Bronchial epithelial cell (primary cell): ENCODE results near the gene RELL2. TPM values are rescaled to one million over a fixed set of nuclear protein-coding genes. Genes with fewer than 3 reads are reported as not detected.

ENCODE experiments used
- DNase-seq: peaks from one replicate; pipeline ENCODE4 v3.0.0-alpha.2; 2010; ENCODE audit warnings: low read depth
- FAIRE-seq: peaks from 2 replicates; lab custom pipeline; 2011; peaks lifted over from hg19 to GRCh38; lab: Jason Lieb, UNC
- H3K27me3 ChIP-seq: 2 replicates; pipeline ENCODE4 v1.5.1; 2011; ENCODE audit warnings: low read length; ENCODE audit not compliant: control insufficient read depth, insufficient read depth
- H3K36me3 ChIP-seq: 2 replicates; pipeline ENCODE4 v1.5.1; 2011; ENCODE audit warnings: low read length; ENCODE audit not compliant: control insufficient read depth, insufficient read depth
- H3K4me3 ChIP-seq: 2 replicates; pipeline ENCODE4 v1.5.1; 2011; ENCODE audit warnings: mild to moderate bottlenecking, low read depth, low read length, control low read depth
- total RNA-seq: library from RNA; depleted of rRNA; stranded (reverse); fragments of >200 nt; gene quantifications from 2 replicates; pipeline ENCODE4 v1.2.1, GENCODE V29; 2014
- TF ChIP-seq, protein P1 (sequence below): IDR thresholded peaks from 2 replicates; pipeline ENCODE4 v1.5.1; 2011; ENCODE audit warnings: mild to moderate bottlenecking, moderate library complexity, low read length, control low read depth, inconsistent platforms; ENCODE audit not compliant: insufficient read depth, severe bottlenecking

Gene RELL2
- total RNA-seq, 1 donor from 2014 or later, result 16.6 TPM

DNA sequence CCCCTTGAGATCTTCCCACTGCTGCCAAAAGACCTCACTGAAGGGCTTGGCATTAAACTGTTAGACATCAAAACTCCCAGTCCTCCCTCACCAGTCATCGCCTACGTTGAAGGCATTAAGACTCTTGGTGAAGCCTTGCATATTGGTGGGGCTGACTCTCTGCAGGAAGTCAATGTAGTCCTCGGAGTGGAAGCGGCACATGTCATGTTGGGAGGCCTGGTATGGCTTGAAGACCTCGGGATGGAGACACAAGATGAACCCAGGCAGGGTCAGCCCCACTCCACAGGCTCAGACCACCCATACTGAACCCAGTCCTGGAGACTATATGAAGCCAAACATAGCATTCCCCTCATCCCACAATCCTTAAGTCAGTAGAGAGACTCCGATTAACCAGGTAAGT lies 2.1 kb upstream of the RELL2 start:
- DNase-seq (no peak), FAIRE-seq (no peak)
- no peak overlapping the region for H3K4me3 ChIP-seq
- peaks cover 6% of the 10 kb centered on the region for H3K36me3 ChIP-seq
- TF ChIP-seq, protein P1, sequence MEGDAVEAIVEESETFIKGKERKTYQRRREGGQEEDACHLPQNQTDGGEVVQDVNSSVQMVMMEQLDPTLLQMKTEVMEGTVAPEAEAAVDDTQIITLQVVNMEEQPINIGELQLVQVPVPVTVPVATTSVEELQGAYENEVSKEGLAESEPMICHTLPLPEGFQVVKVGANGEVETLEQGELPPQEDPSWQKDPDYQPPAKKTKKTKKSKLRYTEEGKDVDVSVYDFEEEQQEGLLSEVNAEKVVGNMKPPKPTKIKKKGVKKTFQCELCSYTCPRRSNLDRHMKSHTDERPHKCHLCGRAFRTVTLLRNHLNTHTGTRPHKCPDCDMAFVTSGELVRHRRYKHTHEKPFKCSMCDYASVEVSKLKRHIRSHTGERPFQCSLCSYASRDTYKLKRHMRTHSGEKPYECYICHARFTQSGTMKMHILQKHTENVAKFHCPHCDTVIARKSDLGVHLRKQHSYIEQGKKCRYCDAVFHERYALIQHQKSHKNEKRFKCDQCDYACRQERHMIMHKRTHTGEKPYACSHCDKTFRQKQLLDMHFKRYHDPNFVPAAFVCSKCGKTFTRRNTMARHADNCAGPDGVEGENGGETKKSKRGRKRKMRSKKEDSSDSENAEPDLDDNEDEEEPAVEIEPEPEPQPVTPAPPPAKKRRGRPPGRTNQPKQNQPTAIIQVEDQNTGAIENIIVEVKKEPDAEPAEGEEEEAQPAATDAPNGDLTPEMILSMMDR, result no peak
- H3K27me3 ChIP-seq, result no peaks in the 10 kb centered on the region

- DNase-seq (no peak), FAIRE-seq (no peak)
- Histone ChIP-seq H3K4me3 (peak overlapping the region; percentile 96), H3K36me3 (peaks cover 3% of the 10 kb centered on the region), H3K27me3 (no peaks in the 10 kb centered on the region)
- TF ChIP-seq, protein P1, result no peak
These were observed 1.2 kb upstream of the RELL2 start for GRCh38 chr5:141635646-141636045.

GRCh38 chr5:141636106-141636412 lies 738 bp upstream of the RELL2 start:
- H3K36me3 ChIP-seq, result peaks cover 3% of the 10 kb centered on the region
- H3K4me3 ChIP-seq, result peak overlapping the region; percentile 96
- FAIRE-seq, result no peak
- no peaks in the 10 kb centered on the region for H3K27me3 ChIP-seq
- no peak for DNase-seq
- TF ChIP-seq, protein P1, result no peak

DNA sequence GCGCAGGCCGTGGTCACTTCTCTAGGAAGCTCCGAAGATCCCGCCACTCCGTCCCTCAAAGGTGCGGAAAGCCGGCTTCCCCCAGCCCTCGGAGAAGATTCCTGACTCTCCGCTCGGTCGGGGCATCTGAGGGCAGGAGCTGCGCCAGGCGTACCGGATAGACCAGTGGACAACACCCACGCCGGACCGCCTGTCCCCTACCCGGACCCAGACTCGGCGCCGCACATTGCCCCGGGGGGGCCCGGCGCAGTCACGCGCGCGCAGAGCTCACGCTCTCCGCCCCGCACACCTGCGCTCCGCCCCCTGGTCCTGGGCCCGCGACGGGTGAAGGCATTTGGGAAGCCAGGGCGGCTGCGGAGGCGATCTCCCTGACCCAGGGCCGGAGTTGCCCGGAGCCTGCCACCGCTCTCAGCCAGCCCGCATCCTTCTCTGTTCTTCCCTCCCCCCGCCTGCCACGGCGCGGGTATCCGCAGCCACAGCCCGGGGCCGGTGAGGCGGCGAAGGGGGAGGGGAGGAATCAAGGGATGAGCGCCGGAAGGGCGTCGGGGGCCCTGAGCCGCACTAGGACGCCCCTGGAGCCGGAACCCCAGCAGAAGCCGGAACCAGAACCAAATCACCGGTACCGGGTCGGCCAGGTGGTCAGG lies 448 bp downstream of the RELL2 start:
- H3K27me3 ChIP-seq, result no peaks in the 10 kb centered on the region
- TF ChIP-seq, protein P1, result no peak
- FAIRE-seq, result no peak
- H3K36me3 ChIP-seq, result peaks cover 3% of the 10 kb centered on the region
- DNase-seq, result no peak
- peak overlapping the region; percentile 96 for H3K4me3 ChIP-seq

DNA sequence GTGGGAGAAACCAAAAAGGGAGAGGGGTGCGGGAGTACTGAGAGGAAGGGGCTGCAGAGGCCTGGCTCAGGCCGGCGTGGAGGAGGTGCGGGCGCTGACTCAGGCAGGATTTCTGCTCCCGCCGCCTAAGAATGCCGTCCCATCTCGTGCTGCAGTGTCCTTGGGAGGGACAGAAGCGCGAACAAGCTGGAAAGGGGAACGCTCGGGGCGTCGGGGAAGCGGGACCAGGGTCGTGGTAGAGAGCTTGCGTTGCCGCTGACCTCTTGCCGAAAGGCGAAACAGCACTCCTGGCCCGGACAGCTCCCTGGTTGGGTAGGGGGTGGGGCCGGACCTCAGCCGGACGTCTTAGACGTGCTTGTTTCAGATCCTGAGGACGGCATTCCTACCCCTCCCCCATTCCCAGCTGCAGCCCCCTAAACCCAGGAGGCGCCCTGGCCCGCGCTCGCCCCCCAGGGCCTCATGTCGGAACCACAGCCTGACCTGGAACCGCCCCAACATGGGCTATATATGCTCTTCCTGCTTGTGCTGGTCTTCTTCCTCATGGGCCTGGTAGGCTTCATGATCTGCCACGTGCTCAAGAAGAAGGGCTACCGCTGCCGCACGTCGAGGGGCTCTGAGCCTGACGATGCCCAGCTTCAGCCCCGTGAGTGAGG lies 1.1 kb downstream of the RELL2 start:
- TF ChIP-seq, protein P1, result peak; percentile 32
- Histone ChIP-seq H3K4me3 (peak overlapping the region; percentile 96), H3K36me3 (peaks cover 3% of the 10 kb centered on the region), H3K27me3 (no peaks in the 10 kb centered on the region)
- DNase-seq (peak; percentile 21), FAIRE-seq (no peak)
